ENCODE measurements around the gene TMPRSS4. TPM values are rescaled to one million over a fixed set of nuclear protein-coding genes. Genes with fewer than 3 reads are reported as not detected.

Gene TMPRSS4
- polyA plus RNA-seq, 3 donors = 21.8 to 34.3 (median 30.3) TPM

Other genes starting within 250 kb of the TMPRSS4 start
- 100 to 1,000 TPM; 111 to 141 (median 136) TPM for gene FXYD6, start 200.4 kb upstream of the TMPRSS4 start, polyA plus RNA-seq (ENCODE audit: insufficient read length in 3 of 3)
- gene TMPRSS13, start 147.7 kb upstream of the TMPRSS4 start, polyA plus RNA-seq (ENCODE audit: insufficient read length in 3 of 3) = under 1 TPM; 0.50 to 0.92 (median 0.71) TPM
- gene IL10RA, start 90.7 kb upstream of the TMPRSS4 start, polyA plus RNA-seq (ENCODE audit: insufficient read length in 3 of 3) = 1 to 10 TPM; 2.0 to 3.8 (median 2.5) TPM
- gene SMIM35, start 9.9 kb downstream of the TMPRSS4 start, polyA plus RNA-seq (ENCODE audit: insufficient read length in 3 of 3) = under 1 TPM; 0.09 to 0.11 (median 0.10) TPM
- 1 to 10 TPM; 1.4 to 2.5 (median 1.4) TPM for gene SCN4B, start 75.7 kb downstream of the TMPRSS4 start, polyA plus RNA-seq (ENCODE audit: insufficient read length in 3 of 3)
- 1 to 10 TPM; 3.7 to 4.9 (median 4.9) TPM for gene SCN2B, start 99.6 kb downstream of the TMPRSS4 start, polyA plus RNA-seq (ENCODE audit: insufficient read length in 3 of 3)
- 1 to 10 TPM; 1.8 to 3.0 (median 2.4) TPM for gene JAML, start 147.9 kb downstream of the TMPRSS4 start, polyA plus RNA-seq (ENCODE audit: insufficient read length in 3 of 3)
- 1 to 10 TPM; 4.5 to 7.6 (median 5.5) TPM for gene MPZL3, start 175.3 kb downstream of the TMPRSS4 start, polyA plus RNA-seq (ENCODE audit: insufficient read length in 3 of 3)
- 10 to 100 TPM; 17.1 to 26.3 (median 25.6) TPM for gene MPZL2, start 187.2 kb downstream of the TMPRSS4 start, polyA plus RNA-seq (ENCODE audit: insufficient read length in 3 of 3)
- gene CD3E, start 227.7 kb downstream of the TMPRSS4 start, polyA plus RNA-seq (ENCODE audit: insufficient read length in 3 of 3) = under 1 TPM; 0.27 to 0.52 (median 0.36) TPM

Data from renal pelvis (tissue), 3 donors.